NCI-H748 treated with DMSO at 0.1 percent for 48 hours (cell line): ENCODE data around the gene RIC8A.

Experiments used
- DNase-seq: peaks from one replicate; lab custom pipeline; 2025; lab: John Stamatoyannopoulos, UW

The RIC8A gene

GRCh38 chr11:244376-244775 is 36.9 kb downstream of the RIC8A start:
- DNase-seq, result no peak

GRCh38 chr11:249062-249461 is 41.6 kb downstream of the RIC8A start:
- no peak for DNase-seq

GRCh38 chr11:250274-250673 is 42.8 kb downstream of the RIC8A start:
- DNase-seq, result no peak

GRCh38 chr11:250740-251299 is 43.3 kb downstream of the RIC8A start:
- peak; percentile 5 for DNase-seq

GRCh38 chr11:251550-251949 is 44.0 kb downstream of the RIC8A start:
- no peak for DNase-seq

GRCh38 chr11:252666-253065 is 45.2 kb downstream of the RIC8A start:
- no peak for DNase-seq

GRCh38 chr11:253160-253885 is 45.8 kb downstream of the RIC8A start:
- DNase-seq, result no peak

- DNase-seq, result no peak
Observed at GRCh38 chr11:253886-254270, 46.4 kb downstream of the RIC8A start.

- no peak for DNase-seq
Observed at GRCh38 chr11:255176-255575, 47.7 kb downstream of the RIC8A start.

- DNase-seq, result no peak
Observed at GRCh38 chr11:255816-256215, 48.3 kb downstream of the RIC8A start.

- DNase-seq, result no peak
Observed at GRCh38 chr11:256952-257737, 49.6 kb downstream of the RIC8A start.

- no peak for DNase-seq
Observed at GRCh38 chr11:257766-258493, 50.4 kb downstream of the RIC8A start.

- DNase-seq, result no peak
Observed at GRCh38 chr11:259413-259812, 51.9 kb downstream of the RIC8A start.

GRCh38 chr11:261624-262023 is 54.1 kb downstream of the RIC8A start:
- DNase-seq, result no peak
